IPS-NIHi7 (cell line): Measurements from ENCODE around the gene CCDC121.

ENCODE experiments used
- DNase-seq: peaks from one replicate; pipeline ENCODE4 v3.0.0; 2012; ENCODE audit warnings: mixed read lengths; ENCODE audit errors: extremely low spot score

Gene CCDC121, protein sequence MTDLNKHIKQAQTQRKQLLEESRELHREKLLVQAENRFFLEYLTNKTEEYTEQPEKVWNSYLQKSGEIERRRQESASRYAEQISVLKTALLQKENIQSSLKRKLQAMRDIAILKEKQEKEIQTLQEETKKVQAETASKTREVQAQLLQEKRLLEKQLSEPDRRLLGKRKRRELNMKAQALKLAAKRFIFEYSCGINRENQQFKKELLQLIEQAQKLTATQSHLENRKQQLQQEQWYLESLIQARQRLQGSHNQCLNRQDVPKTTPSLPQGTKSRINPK

DNA sequence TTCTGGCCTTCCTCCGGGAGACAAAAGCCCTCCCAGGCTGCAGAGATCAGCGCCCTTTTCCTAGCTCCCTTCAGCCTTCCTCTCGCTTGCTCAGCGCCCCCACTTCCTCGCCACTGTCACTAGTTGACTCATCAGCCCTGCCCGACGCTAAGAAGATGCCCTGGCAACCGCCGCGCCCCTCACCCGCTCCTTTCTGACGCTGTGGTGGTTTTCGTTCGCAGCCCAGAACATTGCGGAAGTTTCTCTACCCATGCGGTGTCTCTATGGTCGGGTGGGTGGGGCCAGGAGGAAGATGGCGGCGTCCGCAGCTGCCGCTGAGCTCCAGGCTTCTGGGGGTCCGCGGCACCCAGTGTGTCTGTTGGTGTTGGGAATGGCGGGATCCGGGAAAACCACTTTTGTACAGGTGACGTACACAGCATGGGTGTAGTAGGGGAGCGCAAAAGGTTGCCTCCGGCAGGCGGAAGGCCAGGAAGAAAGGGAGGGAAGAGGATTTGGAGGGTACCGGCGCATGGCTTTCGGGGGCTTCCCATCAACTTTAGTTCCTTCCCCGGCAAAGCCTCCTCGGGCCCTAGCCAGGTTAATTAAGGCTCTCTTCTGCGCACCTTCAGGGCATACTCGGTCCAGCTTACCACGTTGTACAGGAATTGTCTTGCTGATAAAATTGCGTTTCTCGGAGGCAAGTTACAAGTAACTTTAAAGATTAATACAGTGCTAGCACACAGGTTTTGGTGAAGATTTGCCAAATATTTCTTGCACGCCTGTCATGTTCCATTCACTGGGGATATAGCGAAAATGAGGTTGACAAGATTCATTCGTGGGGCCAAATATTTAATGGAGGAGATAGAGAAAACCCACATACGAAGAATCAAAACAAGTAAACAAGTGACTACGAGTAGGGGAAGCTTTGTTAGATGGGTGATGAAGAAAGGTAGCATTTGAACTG is at the start of gene CCDC121, which contains the start of gene GPN1:
CCDC121 (minus strand) TSS at position 246 of the 943 bp plus-strand sequence. CDS start 1,213 bp downstream, outside the sequence.
GPN1 (plus strand) TSS at position 284 of the 943 bp plus-strand sequence; CDS start at position 293, 9 bp downstream.
- peak; percentile 93 for DNase-seq

DNA sequence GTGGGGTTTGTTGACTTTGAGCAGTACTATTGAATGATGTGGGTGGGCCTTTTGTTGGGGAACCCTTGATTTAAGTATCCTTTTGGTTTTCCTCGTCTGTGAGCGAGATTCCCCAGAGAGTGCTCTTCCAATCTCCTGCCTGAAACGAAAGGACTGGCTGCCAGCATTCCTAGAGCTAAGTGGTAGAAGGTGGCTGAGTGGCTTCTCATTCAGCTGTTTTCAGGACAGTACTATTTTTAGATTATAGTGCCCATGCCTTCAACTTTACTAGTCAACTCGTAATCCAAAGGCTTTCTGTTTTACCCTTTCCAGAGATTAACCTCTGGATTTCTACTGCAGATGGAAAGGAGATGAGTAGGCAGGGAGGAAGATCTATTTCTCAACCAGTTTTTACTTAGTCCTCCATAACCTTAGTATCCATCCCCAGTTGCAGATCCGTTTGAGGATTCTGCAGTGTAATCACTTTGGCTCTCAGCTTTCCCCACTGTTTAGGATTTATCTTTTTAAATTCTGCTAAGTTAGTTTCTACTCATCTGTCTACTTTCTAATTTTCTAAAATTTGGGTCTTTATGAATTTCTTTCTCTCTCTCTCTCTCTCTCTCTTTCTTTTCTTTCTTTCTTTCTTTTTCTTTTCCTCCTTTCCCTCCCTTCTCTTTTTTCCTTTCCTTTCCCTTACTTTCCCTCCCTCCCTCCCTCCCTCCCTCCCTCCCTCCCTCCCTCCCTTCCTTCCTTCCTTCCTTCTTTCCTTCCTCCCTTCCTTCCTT is 44.1 kb upstream of the CCDC121 start:
- no peak for DNase-seq

DNA sequence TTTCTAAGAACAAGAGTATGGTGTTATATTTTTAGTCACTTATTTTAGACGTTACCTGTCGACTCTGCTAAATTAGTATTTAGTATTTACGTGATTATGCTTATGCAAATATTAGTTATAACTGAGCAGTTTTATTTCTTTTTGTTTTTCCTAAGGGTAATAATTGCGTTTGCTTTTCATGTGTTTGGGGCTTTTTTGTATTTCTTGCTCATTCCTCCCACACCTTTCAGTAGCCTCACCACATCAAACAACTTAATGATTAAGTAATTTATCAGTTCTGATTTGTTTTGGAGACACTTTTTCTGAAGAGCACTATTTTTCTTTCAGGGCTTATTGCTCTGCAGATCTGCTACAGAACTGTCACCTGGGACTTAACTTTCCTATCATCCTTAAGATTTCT is 42.4 kb upstream of the CCDC121 start:
- no peak for DNase-seq

DNA sequence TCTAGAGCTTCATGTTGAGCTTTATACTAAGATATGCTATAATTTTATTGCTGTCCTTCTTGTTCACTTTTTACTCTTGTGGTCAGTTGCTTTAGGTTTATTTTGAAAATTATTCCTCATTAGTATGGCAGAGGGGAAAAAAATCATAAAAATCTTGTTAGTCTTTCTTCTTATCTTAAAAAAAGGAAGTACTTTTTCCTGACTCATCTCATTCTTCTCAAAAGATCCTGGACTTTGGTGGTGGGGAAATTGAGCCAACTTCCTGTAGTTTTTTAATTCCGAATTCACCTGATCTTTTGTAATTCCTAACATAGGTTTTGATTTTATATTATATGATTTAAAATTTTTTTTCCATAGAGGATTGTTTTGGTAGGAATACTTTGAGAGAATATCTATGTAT is 38.6 kb upstream of the CCDC121 start:
- no peak for DNase-seq

DNA sequence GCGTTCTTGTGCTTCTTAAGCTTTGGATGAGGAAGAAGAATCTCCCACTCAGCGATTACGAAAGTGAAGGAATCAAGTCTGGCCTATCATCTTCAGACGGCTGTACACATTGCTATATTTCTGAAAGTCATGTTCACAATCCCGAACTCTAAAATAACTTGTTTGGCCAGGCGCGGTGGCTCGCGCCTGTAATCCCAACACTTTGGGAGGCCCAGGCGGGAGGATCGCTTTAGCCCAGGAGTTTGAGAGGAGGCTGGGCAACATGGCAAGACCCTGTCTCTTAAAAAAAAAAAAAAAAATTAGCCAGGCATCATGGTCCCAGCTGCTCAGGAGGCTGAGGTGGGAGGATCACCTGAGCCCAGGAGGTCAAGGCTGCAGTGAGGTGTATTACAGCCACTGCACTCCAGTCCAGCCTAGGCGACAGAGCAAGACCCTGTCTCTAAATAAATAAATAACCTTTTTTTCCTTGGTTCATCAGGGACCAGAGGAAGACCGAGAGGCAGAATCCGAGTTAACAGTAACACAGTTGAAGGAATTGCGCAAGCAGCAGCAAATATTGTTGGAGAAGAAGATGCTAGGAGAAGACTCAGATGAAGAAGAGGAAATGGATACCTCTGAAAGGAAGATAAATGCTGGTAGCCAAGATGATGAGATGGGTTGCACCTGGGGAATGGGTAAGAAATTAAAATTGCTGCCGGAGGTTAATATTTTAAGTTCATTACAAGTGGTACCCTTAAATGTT is 36.0 kb upstream of the CCDC121 start:
- no peak for DNase-seq

DNA sequence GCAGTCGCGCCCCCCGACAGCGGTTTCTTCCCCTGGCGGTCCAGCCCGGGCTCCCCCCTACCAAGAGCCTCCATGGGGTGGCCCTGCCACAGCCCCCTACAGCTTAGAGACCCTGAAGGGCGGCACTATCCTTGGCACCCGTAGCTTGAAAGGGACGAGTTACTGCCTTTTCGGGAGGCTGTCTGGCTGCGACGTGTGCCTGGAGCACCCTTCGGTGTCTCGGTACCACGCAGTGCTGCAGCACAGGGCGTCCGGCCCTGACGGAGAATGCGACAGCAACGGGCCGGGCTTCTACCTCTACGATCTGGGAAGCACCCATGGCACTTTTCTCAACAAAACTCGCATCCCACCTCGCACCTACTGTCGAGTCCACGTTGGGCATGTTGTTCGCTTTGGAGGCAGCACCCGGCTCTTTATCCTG is 35.4 kb upstream of the CCDC121 start:
- no peak for DNase-seq

DNA sequence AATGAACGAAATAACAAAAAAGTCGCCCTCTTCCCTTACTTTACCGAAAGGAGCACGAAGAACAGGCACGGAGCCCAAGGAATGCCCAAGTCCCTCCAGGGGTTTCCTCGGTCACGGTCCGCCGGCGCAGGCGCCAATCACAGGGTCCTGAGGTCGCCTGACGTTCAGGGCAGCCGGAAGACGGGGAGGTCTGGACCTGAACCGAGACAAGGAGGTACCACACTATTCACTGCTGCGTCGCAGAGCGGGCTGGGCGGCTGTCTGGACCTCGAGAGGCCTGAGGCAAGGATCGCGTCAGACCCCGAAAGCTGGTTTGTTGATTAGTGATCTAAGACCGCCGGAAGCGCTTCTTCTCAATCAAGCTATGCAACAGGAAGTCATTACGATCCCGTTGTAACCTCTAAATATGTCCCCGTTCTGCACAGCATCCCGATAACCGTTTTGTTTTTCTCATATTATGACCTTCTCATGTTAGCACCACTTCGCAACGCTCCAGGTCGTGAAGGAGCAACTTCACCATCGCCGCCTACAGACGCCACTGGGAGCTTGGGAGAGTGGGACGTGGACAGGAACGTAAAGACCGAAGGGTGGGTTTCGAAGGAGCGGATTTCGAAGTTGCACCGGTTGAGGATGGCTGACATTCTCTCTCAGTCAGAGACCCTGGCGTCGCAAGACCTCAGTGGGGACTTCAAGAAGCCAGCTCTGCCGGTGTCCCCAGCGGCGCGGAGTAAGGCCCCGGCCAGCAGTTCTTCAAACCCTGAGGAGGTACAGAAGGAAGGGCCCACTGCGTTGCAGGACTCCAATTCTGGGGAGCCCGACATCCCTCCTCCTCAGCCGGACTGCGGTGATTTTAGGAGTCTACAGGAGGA is 34.7 kb upstream of the CCDC121 start, which contains the start of the genes SLC4A1AP and SUPT7L:
SLC4A1AP (plus strand) TSS at position 605 of the 869 bp plus-strand sequence; CDS start at position 631, 26 bp downstream.
SUPT7L (minus strand) TSS at position 330 of the 869 bp plus-strand sequence. CDS start 1,422 bp downstream, outside the sequence.
- DNase-seq, result peak; percentile 75

DNA sequence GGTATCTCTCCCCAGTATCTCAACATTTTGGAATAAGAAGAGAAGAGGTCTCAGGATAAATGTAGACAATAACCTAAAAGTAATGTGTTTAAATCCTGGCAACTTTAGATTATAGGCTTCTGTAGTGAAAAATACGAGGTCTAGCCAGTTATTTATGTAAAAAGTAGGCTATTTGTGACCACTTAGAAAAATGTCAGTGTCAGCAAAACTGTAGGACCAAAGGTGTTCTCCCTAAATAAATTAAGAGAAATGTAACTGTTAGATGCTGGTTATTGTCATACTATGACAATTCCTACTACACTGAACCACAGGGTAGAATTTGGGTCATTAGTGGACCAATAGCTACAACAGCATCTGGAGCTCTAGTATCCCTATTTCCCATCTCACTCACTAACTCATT is 32.6 kb upstream of the CCDC121 start:
- no peak for DNase-seq

DNA sequence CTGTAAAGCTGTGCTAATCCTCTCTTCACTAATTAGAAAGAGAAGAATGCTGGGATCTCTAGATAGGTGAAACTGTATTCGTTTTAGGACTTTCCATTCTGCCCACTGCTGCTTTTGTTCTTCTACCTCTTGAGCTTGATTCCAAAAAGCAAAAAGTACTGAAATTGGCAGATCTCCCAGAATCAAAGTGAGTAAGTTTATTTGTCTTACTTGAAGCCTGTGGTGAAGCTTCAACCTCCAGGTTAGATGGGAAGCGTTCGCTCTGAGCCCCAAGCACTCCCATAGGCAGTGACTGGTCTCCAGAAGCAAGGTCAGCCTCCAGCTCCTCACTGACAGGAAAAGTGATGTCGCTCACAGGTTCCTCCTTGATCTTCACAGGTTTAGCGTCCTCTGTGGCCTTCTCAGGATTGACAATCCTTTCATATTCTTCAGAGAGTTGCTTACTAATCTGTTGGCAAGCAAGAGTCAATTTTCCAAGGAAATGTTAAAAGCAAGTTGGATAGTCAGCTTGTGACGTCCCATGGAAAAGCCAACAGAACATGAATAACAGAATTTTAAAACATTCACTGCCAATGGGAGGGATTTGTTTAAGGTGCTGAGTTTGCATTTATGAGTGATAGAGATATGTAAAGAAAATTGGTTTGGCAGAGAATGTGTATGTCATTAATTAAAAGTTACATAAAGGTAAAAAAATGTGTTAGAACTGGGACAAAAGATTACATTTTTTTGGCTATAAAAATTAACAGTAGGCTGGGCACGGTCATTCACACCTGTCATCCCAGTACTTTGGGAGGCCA is 26.5 kb upstream of the CCDC121 start:
- DNase-seq, result no peak

DNA sequence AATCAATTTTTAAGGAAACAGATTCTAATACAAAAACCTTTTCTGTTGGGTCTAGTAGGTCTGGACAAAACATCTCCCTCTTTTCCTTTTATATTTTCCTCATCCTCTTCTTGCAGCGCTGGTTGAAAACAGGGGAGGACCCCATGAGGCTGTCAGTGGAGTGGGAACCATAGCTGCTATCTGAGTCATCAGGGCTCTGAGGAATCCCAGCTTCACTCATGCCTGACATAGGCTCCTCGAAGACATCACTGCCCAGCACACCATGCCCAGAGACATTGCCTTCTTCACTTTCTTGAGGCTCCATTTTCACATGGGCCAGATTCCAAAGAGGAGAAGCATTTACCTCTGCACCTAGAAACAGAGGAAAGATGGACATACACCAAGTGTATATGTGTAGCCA is 24.6 kb upstream of the CCDC121 start:
- DNase-seq, result no peak

DNA sequence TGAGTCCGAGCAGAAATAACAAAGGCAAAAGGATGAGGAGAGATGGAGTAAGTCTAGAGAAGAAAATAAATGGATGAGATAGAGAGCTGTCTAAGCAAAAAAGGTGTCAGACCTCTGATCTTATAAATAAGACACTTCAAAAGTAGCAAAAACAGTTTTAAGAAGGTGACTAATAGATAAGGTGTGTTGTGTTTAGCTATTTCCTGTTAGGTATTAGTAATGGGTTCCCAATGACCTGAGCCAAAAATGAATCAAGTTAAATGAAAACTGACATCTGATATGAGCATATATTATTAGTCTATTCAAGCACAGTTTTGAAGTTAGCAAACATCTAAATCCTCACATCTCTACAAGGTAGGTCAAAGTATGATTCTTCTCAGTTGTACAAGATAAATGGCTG is 24.0 kb upstream of the CCDC121 start:
- DNase-seq, result no peak

DNA sequence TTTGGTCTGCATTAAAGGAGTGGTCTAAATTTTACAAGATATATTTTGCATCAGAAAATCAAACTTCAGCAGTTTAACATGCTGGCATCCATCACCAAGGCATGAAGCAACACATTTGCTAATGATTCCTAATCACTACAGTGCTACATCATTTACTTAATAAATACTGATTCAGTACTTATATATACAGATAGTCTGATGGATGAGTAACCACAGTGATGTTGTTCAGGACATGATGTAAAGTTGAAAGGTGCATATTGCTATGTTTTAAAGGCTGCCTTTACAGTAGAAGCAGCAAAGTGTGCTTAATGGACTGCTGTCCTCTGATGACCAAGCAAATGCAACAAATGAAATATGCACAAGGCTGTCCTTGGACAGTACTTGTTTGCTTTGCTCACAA is 23.5 kb upstream of the CCDC121 start:
- DNase-seq, result no peak

DNA sequence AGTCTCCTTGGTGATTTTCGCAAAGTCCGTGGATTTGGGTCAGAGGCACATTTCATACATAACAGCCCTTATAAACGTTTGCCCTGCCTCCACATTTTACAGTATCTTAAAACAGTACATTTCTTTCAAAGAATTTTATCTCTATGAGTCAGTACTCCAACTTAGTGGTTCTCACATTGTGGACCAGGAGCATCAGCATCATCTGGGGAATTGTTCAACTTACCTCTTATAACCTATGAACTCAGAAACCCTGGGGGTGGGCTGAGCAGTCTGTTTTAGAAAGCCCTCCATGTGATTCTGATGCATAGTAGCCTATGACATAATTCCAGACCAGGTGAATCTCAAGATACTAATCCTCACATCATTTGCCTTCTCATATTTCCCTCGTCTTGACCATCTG is 22.2 kb upstream of the CCDC121 start:
- no peak for DNase-seq

DNA sequence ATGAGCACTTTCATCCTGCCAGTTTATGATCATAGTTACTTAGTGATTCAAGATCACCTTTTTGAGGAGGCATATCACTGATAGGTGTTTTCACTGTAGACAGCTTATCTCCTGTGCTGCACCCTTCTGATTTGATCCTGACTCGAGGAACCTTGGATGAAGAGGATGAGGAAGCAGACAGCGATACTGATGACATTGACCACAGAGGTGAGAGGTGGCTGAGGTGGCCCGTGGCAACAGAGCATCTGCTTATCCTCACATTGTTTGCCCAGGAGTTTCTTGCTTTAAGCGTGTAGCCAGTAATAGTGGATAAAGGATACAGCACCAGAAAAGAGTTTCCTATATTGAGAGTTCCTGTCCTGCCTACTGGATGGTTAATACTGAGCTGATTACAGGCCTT is 18.9 kb upstream of the CCDC121 start:
- no peak for DNase-seq

DNA sequence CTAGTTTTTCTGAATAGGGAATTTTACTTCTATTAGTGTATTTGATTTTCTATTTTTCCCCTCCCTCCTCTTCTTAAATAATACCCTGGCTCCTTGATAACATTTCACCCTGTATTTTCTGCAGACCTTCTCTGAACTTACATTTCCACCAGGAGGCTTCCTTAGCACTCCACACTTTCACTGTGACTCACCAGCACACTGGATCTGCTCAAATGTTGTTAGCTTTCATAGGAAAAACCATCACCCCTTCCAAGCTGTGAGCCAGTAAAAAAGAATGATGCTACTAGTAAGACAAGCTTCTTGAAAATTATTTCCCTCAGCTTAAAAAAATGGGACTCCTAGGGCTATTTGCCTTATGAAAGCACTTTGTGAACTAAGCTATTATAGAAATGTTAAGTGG is 18.5 kb upstream of the CCDC121 start:
- DNase-seq, result no peak

DNA sequence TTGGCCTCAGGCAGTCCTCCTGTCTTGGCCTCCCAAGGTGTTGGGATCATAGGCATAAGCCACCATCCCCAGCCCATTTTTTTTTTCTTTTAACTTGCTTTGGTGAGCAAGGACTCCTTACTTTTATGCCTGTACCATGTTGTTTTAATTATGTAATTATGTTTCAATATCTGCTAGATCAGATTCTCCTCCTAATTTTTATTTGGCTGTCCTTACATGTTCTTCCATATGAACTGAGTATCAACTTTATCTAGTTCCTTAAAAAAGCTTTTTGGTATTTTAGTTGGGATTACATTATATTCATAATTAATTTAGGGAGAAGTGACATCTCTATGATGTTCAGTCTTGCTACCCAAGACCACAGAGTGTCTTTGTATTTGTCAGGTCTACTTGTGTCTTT is 16.4 kb upstream of the CCDC121 start:
- no peak for DNase-seq

DNA sequence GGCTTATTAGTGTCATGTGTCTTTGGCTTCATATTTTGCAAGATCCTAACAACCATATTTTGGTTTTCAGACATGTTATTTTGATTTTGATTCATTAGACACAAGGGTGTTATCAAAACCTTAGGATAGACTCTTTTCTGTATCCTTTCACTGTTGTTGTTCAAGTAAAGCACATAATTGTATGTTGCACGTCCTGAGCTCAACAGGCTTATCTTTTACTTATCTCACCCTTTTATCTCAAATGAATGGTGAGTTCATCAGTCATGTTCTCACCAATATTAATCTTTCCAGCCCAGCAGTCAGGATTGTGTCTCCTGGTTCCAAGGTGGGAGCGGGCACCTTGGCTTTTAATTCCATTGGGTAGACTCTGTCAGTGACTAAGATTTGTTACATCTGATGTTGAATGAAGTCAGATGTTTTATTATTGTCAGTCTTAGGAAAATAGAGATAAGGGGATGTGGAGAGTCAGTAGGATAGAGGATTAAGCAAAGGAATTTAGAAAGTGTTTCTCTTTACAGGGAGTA is 12.0 kb upstream of the CCDC121 start:
- DNase-seq, result no peak

DNA sequence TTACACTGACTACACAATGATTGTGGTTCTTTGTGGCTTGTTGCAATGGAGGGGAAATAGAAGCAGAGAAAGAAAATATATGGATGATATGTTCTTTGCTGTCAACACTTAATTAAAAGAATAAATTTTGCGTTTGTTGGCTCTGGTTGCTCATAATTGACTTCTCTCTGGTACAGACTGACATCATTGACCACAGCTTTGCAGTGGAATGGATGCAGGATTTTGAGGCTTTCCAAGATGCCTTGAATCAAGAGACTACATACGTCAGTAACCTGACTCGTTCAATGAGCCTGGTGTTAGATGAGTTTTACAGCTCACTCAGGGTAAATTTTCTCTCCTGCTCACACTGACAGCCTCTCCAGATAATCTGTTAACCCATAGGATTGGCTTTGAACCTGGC is 9.9 kb upstream of the CCDC121 start:
- DNase-seq, result no peak

DNA sequence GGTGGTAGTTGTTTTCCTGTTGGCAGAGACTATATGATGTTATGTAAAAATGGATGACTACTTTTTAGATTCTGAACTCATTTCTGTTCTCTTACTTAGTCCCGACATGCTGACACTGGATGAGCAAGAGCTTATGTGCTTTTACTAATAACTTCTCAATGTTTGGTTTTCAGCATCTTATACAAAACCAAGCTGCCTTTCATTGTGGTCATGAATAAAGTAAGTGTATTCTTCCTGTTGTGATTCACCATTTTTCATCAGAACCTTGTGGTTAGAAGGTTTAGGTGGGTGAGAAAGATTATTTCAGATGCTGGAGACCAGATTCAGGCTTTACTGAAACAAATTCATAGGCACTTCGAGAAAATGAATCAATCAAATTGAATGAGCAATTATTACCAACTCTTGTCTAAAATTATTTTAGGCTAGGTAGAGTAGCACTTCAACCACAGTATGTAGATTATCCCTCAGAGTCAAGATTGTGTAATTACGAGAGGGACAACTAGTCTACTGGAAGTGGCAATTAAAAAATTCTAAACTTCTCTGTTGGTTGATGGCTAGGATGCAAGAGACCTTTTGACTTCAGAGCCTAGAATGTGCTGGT is 9.3 kb upstream of the CCDC121 start:
- DNase-seq, result no peak
